DMS 273 (cell line): ENCODE data around the gene ITGA6.

Experiments used
- DNase-seq: peaks from one replicate; lab custom pipeline; 2025; ENCODE audit not compliant: unreplicated experiment; lab: John Stamatoyannopoulos, UW

The ITGA6 gene

GRCh38 chr2:172415865-172416183 lies 11.6 kb upstream of the ITGA6 start:
- no peak for DNase-seq

- DNase-seq: no peak
Observed at GRCh38 chr2:172416447-172417058, 10.8 kb upstream of the ITGA6 start.

- no peak for DNase-seq
Observed at GRCh38 chr2:172420216-172420615, 7.2 kb upstream of the ITGA6 start.

- DNase-seq: no peak
Observed at GRCh38 chr2:172423160-172423559, 4.2 kb upstream of the ITGA6 start.

- peak; percentile 52 for DNase-seq
Observed at GRCh38 chr2:172425336-172425735, 2.0 kb upstream of the ITGA6 start.

GRCh38 chr2:172426635-172427255 lies 641 bp upstream of the ITGA6 start:
- DNase-seq: no peak

GRCh38 chr2:172427990-172428831 lies 825 bp downstream of the ITGA6 start:
- DNase-seq: peak; percentile 71

GRCh38 chr2:172428832-172429210 lies 1.4 kb downstream of the ITGA6 start:
- DNase-seq: no peak

- DNase-seq: peak; percentile 13
Observed at GRCh38 chr2:172429301-172429968, 2.0 kb downstream of the ITGA6 start.

GRCh38 chr2:172430027-172430426 lies 2.6 kb downstream of the ITGA6 start:
- DNase-seq: no peak

- DNase-seq: no peak
Observed at GRCh38 chr2:172430678-172431077, 3.3 kb downstream of the ITGA6 start.

GRCh38 chr2:172431463-172431862 lies 4.1 kb downstream of the ITGA6 start:
- DNase-seq: no peak

GRCh38 chr2:172431993-172432392 lies 4.6 kb downstream of the ITGA6 start:
- DNase-seq: no peak

- no peak for DNase-seq
Observed at GRCh38 chr2:172433144-172433543, 5.8 kb downstream of the ITGA6 start.

- no peak for DNase-seq
Observed at GRCh38 chr2:172434821-172435605, 7.6 kb downstream of the ITGA6 start.

GRCh38 chr2:172435606-172435911 lies 8.2 kb downstream of the ITGA6 start:
- no peak for DNase-seq

- DNase-seq: no peak
Observed at GRCh38 chr2:172436889-172437288, 9.5 kb downstream of the ITGA6 start.

GRCh38 chr2:172437419-172438341 lies 10.3 kb downstream of the ITGA6 start:
- no peak for DNase-seq

- no peak for DNase-seq
Observed at GRCh38 chr2:172438741-172439508, 11.5 kb downstream of the ITGA6 start.
